SU-DHL-6 (cell line): Measurements from ENCODE around the gene SNPH.

ENCODE experiments used
- H2AFZ ChIP-seq: fragments of 200-600 bp; sonication (generic); 2 replicates; pipeline ENCODE4 v1.6.1; 2014; ENCODE audit warnings: low read depth, mild to moderate bottlenecking, moderate library complexity, mixed read lengths, antibody characterized with exemption, low read length; ENCODE audit not compliant: severe bottlenecking
- H3F3A ChIP-seq: fragments of 200-600 bp; shearing (Covaris generic); 2 replicates; pipeline ENCODE4 v1.6.0; 2016; ENCODE audit warnings: antibody characterized with exemption, mild to moderate bottlenecking; ENCODE audit not compliant: insufficient read depth
- H3K27ac ChIP-seq: fragments of 200-600 bp; sonication (generic); 2 replicates; pipeline ENCODE4 v1.5.1; 2016; ENCODE audit warnings: low read depth, mild to moderate bottlenecking, low read length, moderate library complexity, mixed read lengths
- H3K27me3 ChIP-seq: fragments of 200-600 bp; sonication (generic), shearing (Covaris generic); 2 replicates; pipeline ENCODE4 v1.6.0; 2014; ENCODE audit warnings: mild to moderate bottlenecking, low read length
- H3K36me3 ChIP-seq: fragments of 200-600 bp; sonication (generic); 2 replicates; pipeline ENCODE4 v1.6.1; 2014; ENCODE audit warnings: mild to moderate bottlenecking, low read length, mixed read lengths
- H3K4me2 ChIP-seq: fragments of 300-600, 200-600 bp; shearing (Covaris generic), sonication (generic); 2 replicates; pipeline ENCODE4 v1.6.0; 2014; ENCODE audit warnings: low read length, low read depth, mild to moderate bottlenecking; ENCODE audit not compliant: poor library complexity, severe bottlenecking
- H3K4me3 ChIP-seq: fragments of 200-600 bp; sonication (generic); 2 replicates; pipeline ENCODE4 v1.5.1; 2014; ENCODE audit warnings: antibody characterized with exemption, low read length, mild to moderate bottlenecking, mixed read lengths; ENCODE audit not compliant: insufficient read depth, poor library complexity, severe bottlenecking
- H3K79me2 ChIP-seq: fragments of 200-600 bp; sonication (generic); 2 replicates; pipeline ENCODE4 v1.6.1; 2014; ENCODE audit warnings: mild to moderate bottlenecking, low read length, moderate library complexity; ENCODE audit not compliant: insufficient read depth
- H3K9ac ChIP-seq: fragments of 200-600 bp; sonication (generic); 2 replicates; pipeline ENCODE4 v1.7.0; 2014; ENCODE audit warnings: mild to moderate bottlenecking, low read length
- H3K9me2 ChIP-seq: fragments of 200-600 bp; sonication (generic); replicated peaks from 2 replicates; pipeline ENCODE4 v1.6.1; 2014; ENCODE audit warnings: low read length; ENCODE audit not compliant: insufficient read depth
- H3K9me3 ChIP-seq: fragments of 200-600 bp; sonication (generic); 2 replicates; pipeline ENCODE4 v1.6.1; 2014; ENCODE audit warnings: low read length, mixed read lengths; ENCODE audit not compliant: insufficient read depth
- H4K20me1 ChIP-seq: fragments of 200-600 bp; sonication (generic); 2 replicates; pipeline ENCODE4 v1.6.1; 2014; ENCODE audit warnings: low read depth, mild to moderate bottlenecking, antibody characterized with exemption, low read length, moderate library complexity, mixed read lengths
- CTCF ChIP-seq: fragments of 200-600 bp; sonication (generic); IDR thresholded peaks from one replicate; pipeline ENCODE4 v1.5.1; 2017; ENCODE audit warnings: antibody characterized with exemption, mild to moderate bottlenecking, low read length, moderate library complexity; ENCODE audit not compliant: insufficient read depth, poor library complexity, severe bottlenecking
- EZH2phosphoT487 ChIP-seq: fragments of 200-600 bp; sonication (generic), shearing (Covaris generic); conservative IDR thresholded peaks from 2 replicates; pipeline ENCODE4 v1.6.1; 2018; ENCODE audit warnings: mild to moderate bottlenecking, antibody characterized with exemption, low read length, moderate library complexity, mixed read lengths

SNPH gene

GRCh38 chr20:1225263-1225782 lies 40.8 kb upstream of the SNPH start:
- Histone ChIP-seq H2AFZ (no peak overlapping the region), H3K36me3 (no peaks in the 10 kb centered on the region), H3K27me3 (no peaks in the 10 kb centered on the region), H3K9me3 (no peaks in the 10 kb centered on the region), H3K9ac (no peak overlapping the region), H3K4me2 (no peak overlapping the region), H4K20me1 (no peaks in the 10 kb centered on the region), H3K27ac (no peak overlapping the region), H3F3A (no peaks in the 10 kb centered on the region), H3K9me2 (no peaks in the 10 kb centered on the region), H3K79me2 (no peaks in the 10 kb centered on the region), H3K4me3 (no peak overlapping the region)
- no peak for TF ChIP-seq EZH2phosphoT487
- TF ChIP-seq CTCF, result no peak

DNA sequence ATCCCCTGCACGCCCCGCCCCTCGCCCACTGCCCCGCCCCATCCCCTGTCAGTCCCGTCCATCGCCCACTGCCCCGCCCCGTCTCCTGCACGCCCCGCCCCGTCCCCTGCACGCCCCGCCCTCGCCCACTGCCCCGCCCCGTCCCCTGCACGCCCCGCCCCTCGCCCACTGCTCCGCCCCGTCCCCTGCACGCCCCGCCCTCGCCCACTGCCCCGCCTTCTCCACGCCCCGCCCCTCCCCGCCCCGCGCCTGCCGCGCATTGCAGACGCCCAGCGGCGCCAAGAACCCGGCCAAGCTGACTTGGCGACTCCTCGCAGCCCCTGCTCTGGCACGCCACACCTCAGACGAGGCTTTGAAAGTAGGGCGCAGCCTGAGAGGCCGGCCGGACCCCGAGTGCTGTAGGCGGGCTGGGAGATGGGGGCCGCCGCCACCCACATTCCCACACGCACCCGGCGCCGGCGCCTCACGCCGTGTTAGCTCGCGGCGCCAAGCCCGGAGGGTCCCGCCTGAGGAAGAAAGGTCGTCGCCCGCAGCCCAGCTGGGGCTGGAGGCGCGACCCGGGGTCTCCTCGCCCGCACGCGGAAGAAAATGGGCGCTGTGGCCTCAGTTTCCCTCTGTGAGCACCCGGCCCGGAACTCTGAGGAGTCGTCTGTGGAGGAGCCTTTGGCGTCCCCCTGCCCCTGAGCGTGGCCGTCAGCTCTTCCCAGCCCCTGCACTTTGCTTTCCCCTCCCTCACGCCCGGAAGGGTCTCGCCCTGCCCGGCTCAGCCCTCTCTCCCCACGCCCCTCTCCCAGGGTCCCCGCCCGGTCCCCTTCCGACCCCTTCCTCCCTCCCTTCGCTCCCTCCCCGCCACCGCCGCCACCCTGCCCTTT lies 40.1 kb upstream of the SNPH start, which contains the start of gene RAD21L1:
TSS of gene RAD21L1 (plus strand) at position 262 of the 872 bp plus-strand sequence. CDS start 2,410 bp downstream, outside the sequence.
- Histone ChIP-seq H2AFZ (no peak within 1 kb of the TSS), H3K9ac (no peak within 1 kb of the TSS), H3K9me3 (no peaks in the 10 kb centered on the region), H3K27me3 (no peaks in the 10 kb centered on the region), H3K79me2 (no peaks in the 10 kb centered on the region), H3K36me3 (no peaks in the 10 kb centered on the region), H3K27ac (no peak within 1 kb of the TSS), H3K4me3 (no peak within 1 kb of the TSS), H4K20me1 (no peaks in the 10 kb centered on the region), H3F3A (no peaks in the 10 kb centered on the region), H3K9me2 (no peaks in the 10 kb centered on the region), H3K4me2 (no peak within 1 kb of the TSS)
- TF ChIP-seq EZH2phosphoT487 (no peak), CTCF (no peak)

DNA sequence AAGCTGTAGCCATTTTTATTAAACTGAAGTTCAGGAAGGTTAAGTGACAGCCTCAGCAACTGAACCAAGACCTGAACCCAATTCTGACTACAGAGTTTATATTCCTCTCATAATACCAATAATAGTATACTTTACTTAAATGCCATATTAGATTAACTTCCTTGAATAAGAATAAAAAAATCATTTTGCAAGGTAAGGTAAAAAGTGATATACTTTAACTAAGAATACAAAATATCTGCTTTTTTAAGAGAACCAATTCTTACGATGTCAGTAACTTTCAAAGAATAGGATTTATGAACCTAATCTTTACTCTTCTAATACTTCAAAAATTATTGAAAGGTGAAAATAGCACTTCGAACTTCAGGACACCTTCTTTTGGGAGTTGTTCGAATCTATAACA lies 36.6 kb upstream of the SNPH start:
- Histone ChIP-seq H3K4me2 (no peak overlapping the region), H3K9ac (no peak overlapping the region), H2AFZ (no peak overlapping the region), H3K36me3 (no peaks in the 10 kb centered on the region), H3K9me2 (no peaks in the 10 kb centered on the region), H3K27ac (no peak overlapping the region), H3K4me3 (no peak overlapping the region), H3K27me3 (no peaks in the 10 kb centered on the region), H4K20me1 (no peaks in the 10 kb centered on the region), H3K9me3 (no peaks in the 10 kb centered on the region), H3F3A (no peaks in the 10 kb centered on the region), H3K79me2 (no peaks in the 10 kb centered on the region)
- no peak for TF ChIP-seq EZH2phosphoT487
- no peak for TF ChIP-seq CTCF
